RPMI7951 (cell line): ENCODE data around the gene HOXA5. TPM values are rescaled to one million over a fixed set of nuclear protein-coding genes. Genes with fewer than 3 reads are reported as not detected.

ENCODE experiments used
- DNase-seq: peaks from one replicate; pipeline ENCODE4 v3.0.0-alpha.2; 2012; ENCODE audit warnings: low read depth
- total RNA-seq: library from RNA; depleted of rRNA; stranded (reverse); fragments of >200 nt; shearing (Covaris generic); gene quantifications from 2 replicates; pipeline ENCODE4 v1.2.3, GENCODE V29; 2014

HOXA5 gene
- total RNA-seq, 1 experiment from 2014 or later, result 4.7 TPM

GRCh38 chr7:27160145-27160545, 16.7 kb upstream of the HOXA5 start:
- DNase-seq, result no peak

GRCh38 chr7:27159266-27160144, 16.0 kb upstream of the HOXA5 start:
- no peak for DNase-seq

- no peak for DNase-seq
Measured at GRCh38 chr7:27158436-27159265, 15.2 kb upstream of the HOXA5 start.

- no peak for DNase-seq
Measured at GRCh38 chr7:27157702-27158431, 14.4 kb upstream of the HOXA5 start.

GRCh38 chr7:27156916-27157701, 13.6 kb upstream of the HOXA5 start:
- DNase-seq, result no peak

- DNase-seq, result peak; percentile 81
Measured at GRCh38 chr7:27156508-27156898, 13.0 kb upstream of the HOXA5 start, which contains the start of gene HOXA7. TSS of gene HOXA7 (minus strand) at chr7:27156675. CDS start at chr7:27156545, 130 bp downstream.

GRCh38 chr7:27155816-27156507, 12.5 kb upstream of the HOXA5 start:
- DNase-seq, result peak; percentile 58

GRCh38 chr7:27154901-27155815, 11.7 kb upstream of the HOXA5 start:
- DNase-seq, result no peak

- DNase-seq, result no peak
Measured at GRCh38 chr7:27154369-27154768, 10.9 kb upstream of the HOXA5 start.

GRCh38 chr7:27153526-27153925, 10.0 kb upstream of the HOXA5 start:
- no peak for DNase-seq

GRCh38 chr7:27152816-27153442, 9.4 kb upstream of the HOXA5 start:
- no peak for DNase-seq

GRCh38 chr7:27151931-27152815, 8.7 kb upstream of the HOXA5 start, which contains the start of gene HOXA3:
TSS of gene HOXA3 (minus strand) at chr7:27152583. CDS start at chr7:27110640, 41,943 bp downstream.
- DNase-seq, result peak; percentile 78

- no peak for DNase-seq
Measured at GRCh38 chr7:27151341-27151930, 8.0 kb upstream of the HOXA5 start.

- DNase-seq, result peak; percentile 89
Measured at GRCh38 chr7:27150568-27151340, 7.3 kb upstream of the HOXA5 start.

GRCh38 chr7:27149842-27150567, 6.5 kb upstream of the HOXA5 start:
- DNase-seq, result no peak
